ENCODE data around the gene PCNX2.

- TF ChIP-seq GABPA (IDR thresholded peaks at IDR 0.05; ENCODE audit: borderline replicate concordance, insufficient read depth, low read length) (no peak), CREB1 (IDR thresholded peaks at IDR 0.05) (no peak), RFX5 (IDR thresholded peaks at IDR 0.05; ENCODE audit: borderline replicate concordance, low read depth, low read length) (no peak), HDAC6 (IDR thresholded peaks at IDR 0.05; ENCODE audit: low read depth, low read length) (no peak), ASH2L (IDR thresholded peaks at IDR 0.05; ENCODE audit: low read length) (no peak), ATF2 (IDR thresholded peaks at IDR 0.05; ENCODE audit: low read length) (no peak), E2F6 (IDR thresholded peaks at IDR 0.05) (no peak), EGR1 (IDR thresholded peaks at IDR 0.05; ENCODE audit: borderline replicate concordance, low read depth, low read length) (no peak), EP300 (IDR thresholded peaks at IDR 0.05; ENCODE audit: borderline replicate concordance in 1 of 2, low read depth in 2 of 2, low read length in 2 of 2) (no peak)
- TF ChIP-seq, protein P1, sequence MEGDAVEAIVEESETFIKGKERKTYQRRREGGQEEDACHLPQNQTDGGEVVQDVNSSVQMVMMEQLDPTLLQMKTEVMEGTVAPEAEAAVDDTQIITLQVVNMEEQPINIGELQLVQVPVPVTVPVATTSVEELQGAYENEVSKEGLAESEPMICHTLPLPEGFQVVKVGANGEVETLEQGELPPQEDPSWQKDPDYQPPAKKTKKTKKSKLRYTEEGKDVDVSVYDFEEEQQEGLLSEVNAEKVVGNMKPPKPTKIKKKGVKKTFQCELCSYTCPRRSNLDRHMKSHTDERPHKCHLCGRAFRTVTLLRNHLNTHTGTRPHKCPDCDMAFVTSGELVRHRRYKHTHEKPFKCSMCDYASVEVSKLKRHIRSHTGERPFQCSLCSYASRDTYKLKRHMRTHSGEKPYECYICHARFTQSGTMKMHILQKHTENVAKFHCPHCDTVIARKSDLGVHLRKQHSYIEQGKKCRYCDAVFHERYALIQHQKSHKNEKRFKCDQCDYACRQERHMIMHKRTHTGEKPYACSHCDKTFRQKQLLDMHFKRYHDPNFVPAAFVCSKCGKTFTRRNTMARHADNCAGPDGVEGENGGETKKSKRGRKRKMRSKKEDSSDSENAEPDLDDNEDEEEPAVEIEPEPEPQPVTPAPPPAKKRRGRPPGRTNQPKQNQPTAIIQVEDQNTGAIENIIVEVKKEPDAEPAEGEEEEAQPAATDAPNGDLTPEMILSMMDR (IDR thresholded peaks at IDR 0.05; ENCODE audit: control extremely low read depth in 1 of 3, insufficient read depth in 1 of 3, low read depth in 1 of 3, low read length in 3 of 3) = no peak
- TF ChIP-seq, protein P2, sequence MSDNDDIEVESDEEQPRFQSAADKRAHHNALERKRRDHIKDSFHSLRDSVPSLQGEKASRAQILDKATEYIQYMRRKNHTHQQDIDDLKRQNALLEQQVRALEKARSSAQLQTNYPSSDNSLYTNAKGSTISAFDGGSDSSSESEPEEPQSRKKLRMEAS (IDR thresholded peaks at IDR 0.05) = no peak
Observed at GRCh38 chr1:233122779-233123178, 172.7 kb downstream of the PCNX2 start.
